ENCODE measurements around the gene GIMAP5.

Gene GIMAP5

DNA sequence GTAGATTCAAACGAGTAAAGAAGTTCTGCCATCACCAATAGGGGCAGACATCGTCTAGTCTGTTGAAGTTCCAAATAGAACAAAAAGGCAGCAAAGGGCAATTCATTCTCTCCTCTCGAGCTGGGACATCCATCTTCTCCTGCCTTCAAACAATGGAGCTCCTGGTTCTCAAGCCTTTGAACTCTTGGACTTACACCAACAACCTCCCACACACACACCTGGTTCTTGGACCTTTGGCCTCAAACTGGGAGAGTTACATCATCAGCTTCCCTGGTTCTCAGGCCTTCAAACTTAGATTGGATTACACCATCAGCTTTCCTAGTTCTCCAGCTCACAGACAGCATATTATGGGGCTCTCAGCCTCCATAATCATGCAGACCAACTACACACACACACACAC is 9.8 kb upstream of the GIMAP5 start:
- no peak overlapping the region for H3K27ac ChIP-seq
- TF ChIP-seq ZFX (IDR thresholded peaks at IDR 0.05; ENCODE audit: borderline replicate concordance), result no peak
- TF ChIP-seq, protein P1, sequence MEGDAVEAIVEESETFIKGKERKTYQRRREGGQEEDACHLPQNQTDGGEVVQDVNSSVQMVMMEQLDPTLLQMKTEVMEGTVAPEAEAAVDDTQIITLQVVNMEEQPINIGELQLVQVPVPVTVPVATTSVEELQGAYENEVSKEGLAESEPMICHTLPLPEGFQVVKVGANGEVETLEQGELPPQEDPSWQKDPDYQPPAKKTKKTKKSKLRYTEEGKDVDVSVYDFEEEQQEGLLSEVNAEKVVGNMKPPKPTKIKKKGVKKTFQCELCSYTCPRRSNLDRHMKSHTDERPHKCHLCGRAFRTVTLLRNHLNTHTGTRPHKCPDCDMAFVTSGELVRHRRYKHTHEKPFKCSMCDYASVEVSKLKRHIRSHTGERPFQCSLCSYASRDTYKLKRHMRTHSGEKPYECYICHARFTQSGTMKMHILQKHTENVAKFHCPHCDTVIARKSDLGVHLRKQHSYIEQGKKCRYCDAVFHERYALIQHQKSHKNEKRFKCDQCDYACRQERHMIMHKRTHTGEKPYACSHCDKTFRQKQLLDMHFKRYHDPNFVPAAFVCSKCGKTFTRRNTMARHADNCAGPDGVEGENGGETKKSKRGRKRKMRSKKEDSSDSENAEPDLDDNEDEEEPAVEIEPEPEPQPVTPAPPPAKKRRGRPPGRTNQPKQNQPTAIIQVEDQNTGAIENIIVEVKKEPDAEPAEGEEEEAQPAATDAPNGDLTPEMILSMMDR (IDR thresholded peaks at IDR 0.05), result no peak

- H3K27ac ChIP-seq, result no peak overlapping the region
- TF ChIP-seq ZFX (IDR thresholded peaks at IDR 0.05; ENCODE audit: borderline replicate concordance), result no peak
- TF ChIP-seq, protein P1 (IDR thresholded peaks at IDR 0.05), result no peak
Measured at GRCh38 chr7:150728011-150728410, 9.2 kb upstream of the GIMAP5 start.

GRCh38 chr7:150728609-150729008 is 8.6 kb upstream of the GIMAP5 start:
- TF ChIP-seq, protein P1 (IDR thresholded peaks at IDR 0.05), result no peak
- no peak for TF ChIP-seq ZFX (IDR thresholded peaks at IDR 0.05; ENCODE audit: borderline replicate concordance)
- no peak overlapping the region for H3K27ac ChIP-seq

GRCh38 chr7:150731916-150732315 is 5.3 kb upstream of the GIMAP5 start:
- no peak overlapping the region for H3K27ac ChIP-seq
- TF ChIP-seq, protein P1 (IDR thresholded peaks at IDR 0.05), result no peak
- TF ChIP-seq ZFX (IDR thresholded peaks at IDR 0.05; ENCODE audit: borderline replicate concordance), result no peak

GRCh38 chr7:150732786-150733481 is 4.3 kb upstream of the GIMAP5 start:
- no peak overlapping the region for H3K27ac ChIP-seq
- TF ChIP-seq, protein P1 (IDR thresholded peaks at IDR 0.05), result no peak
- TF ChIP-seq ZFX (IDR thresholded peaks at IDR 0.05; ENCODE audit: borderline replicate concordance), result no peak

DNA sequence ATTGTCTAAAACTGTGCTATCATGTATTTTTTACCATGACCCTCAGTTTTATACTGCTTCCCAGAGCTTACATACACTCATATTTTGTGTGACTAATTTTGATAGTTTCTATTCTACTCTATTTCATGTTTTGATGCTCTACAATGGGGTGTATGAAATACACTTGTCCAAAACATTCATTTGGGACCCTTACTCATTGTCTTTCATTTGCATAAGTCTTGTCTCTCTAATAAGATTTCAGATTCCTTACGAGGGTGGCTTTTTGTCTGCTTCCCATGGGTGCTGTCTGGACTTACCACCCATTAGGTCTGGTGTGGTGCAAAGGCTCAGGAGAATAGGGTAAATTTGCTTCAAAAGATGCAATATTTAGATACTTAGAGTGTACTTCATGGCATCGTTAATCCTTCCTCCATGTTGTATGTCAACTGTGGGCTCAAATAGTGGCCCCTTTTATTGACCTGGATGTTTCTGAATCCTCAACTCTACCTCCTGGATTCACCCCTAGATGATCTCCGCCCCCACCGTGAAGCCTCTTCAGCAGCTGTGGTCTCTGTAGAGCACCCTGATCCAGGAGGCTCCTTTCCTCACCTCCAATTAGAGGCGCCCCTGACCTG is 3.6 kb upstream of the GIMAP5 start:
- H3K27ac ChIP-seq, result no peak overlapping the region
- no peak for TF ChIP-seq ZFX (IDR thresholded peaks at IDR 0.05; ENCODE audit: borderline replicate concordance)
- TF ChIP-seq, protein P1 (IDR thresholded peaks at IDR 0.05), result no peak

GRCh38 chr7:150734254-150734653 is 3.0 kb upstream of the GIMAP5 start:
- TF ChIP-seq, protein P1 (IDR thresholded peaks at IDR 0.05), result no peak
- TF ChIP-seq ZFX (IDR thresholded peaks at IDR 0.05; ENCODE audit: borderline replicate concordance), result no peak
- H3K27ac ChIP-seq, result no peak overlapping the region

Measured in 22Rv1 (cell line).